Activated CD4-positive, alpha-beta T cell treated with anti-CD3 and anti-CD28 coated beads for 1 hour (primary cell): Measurements from ENCODE around the gene TGFBR3.
"Not testable (repeated sequence)": the region's sequence is repeated elsewhere in the genome, so short reads cannot be mapped to it uniquely, and the experiment has no call there.

Experiments
- DNase-seq: peaks from one replicate; pipeline ENCODE4 v3.0.0-alpha.2; 2020

TGFBR3 gene

GRCh38 chr1:91846007-91846638, 39.8 kb downstream of the TGFBR3 start:
- no peak for DNase-seq

GRCh38 chr1:91844862-91845528, 41.0 kb downstream of the TGFBR3 start:
- no peak for DNase-seq

- DNase-seq, result no peak
Observed at GRCh38 chr1:91843843-91844242, 42.1 kb downstream of the TGFBR3 start.

- no peak for DNase-seq
Observed at GRCh38 chr1:91842563-91842962, 43.4 kb downstream of the TGFBR3 start.

- DNase-seq, result no peak
Observed at GRCh38 chr1:91842056-91842455, 43.9 kb downstream of the TGFBR3 start.

GRCh38 chr1:91840276-91840675, 45.7 kb downstream of the TGFBR3 start:
- DNase-seq, result not testable (repeated sequence)

GRCh38 chr1:91836331-91837040, 49.5 kb downstream of the TGFBR3 start:
- DNase-seq, result no peak

GRCh38 chr1:91835087-91835521, 50.8 kb downstream of the TGFBR3 start:
- DNase-seq, result no peak

- not testable (repeated sequence) for DNase-seq
Observed at GRCh38 chr1:91834549-91834948, 51.4 kb downstream of the TGFBR3 start.

- DNase-seq, result no peak
Observed at GRCh38 chr1:91833946-91834345, 52.0 kb downstream of the TGFBR3 start.

GRCh38 chr1:91831132-91831930, 54.6 kb downstream of the TGFBR3 start:
- DNase-seq, result no peak

GRCh38 chr1:91830242-91831131, 55.5 kb downstream of the TGFBR3 start:
- DNase-seq, result no peak

- DNase-seq, result no peak
Observed at GRCh38 chr1:91829293-91830153, 56.4 kb downstream of the TGFBR3 start.

- DNase-seq, result no peak
Observed at GRCh38 chr1:91828583-91829281, 57.2 kb downstream of the TGFBR3 start.

GRCh38 chr1:91827459-91828321, 58.3 kb downstream of the TGFBR3 start:
- no peak for DNase-seq

- DNase-seq, result no peak
Observed at GRCh38 chr1:91827087-91827458, 58.9 kb downstream of the TGFBR3 start.

GRCh38 chr1:91826649-91827048, 59.3 kb downstream of the TGFBR3 start:
- DNase-seq, result no peak

GRCh38 chr1:91826248-91826647, 59.7 kb downstream of the TGFBR3 start:
- DNase-seq, result no peak

GRCh38 chr1:91821126-91821868, 64.7 kb downstream of the TGFBR3 start:
- DNase-seq, result no peak
